Mammary microvascular endothelial cell (primary cell): ENCODE data around the gene SELENOH. TPM values are rescaled to one million over a fixed set of nuclear protein-coding genes. Genes with fewer than 3 reads are reported as not detected.

Source experiments
- total RNA-seq: library from RNA; depleted of rRNA; stranded (reverse); fragments of >200 nt; gene quantifications from 2 replicates; pipeline ENCODE4 v1.2.3, GENCODE V29; 2015

Gene SELENOH, protein sequence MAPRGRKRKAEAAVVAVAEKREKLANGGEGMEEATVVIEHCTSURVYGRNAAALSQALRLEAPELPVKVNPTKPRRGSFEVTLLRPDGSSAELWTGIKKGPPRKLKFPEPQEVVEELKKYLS
- total RNA-seq = 273 and 291 TPM in 2 replicates

DNA sequence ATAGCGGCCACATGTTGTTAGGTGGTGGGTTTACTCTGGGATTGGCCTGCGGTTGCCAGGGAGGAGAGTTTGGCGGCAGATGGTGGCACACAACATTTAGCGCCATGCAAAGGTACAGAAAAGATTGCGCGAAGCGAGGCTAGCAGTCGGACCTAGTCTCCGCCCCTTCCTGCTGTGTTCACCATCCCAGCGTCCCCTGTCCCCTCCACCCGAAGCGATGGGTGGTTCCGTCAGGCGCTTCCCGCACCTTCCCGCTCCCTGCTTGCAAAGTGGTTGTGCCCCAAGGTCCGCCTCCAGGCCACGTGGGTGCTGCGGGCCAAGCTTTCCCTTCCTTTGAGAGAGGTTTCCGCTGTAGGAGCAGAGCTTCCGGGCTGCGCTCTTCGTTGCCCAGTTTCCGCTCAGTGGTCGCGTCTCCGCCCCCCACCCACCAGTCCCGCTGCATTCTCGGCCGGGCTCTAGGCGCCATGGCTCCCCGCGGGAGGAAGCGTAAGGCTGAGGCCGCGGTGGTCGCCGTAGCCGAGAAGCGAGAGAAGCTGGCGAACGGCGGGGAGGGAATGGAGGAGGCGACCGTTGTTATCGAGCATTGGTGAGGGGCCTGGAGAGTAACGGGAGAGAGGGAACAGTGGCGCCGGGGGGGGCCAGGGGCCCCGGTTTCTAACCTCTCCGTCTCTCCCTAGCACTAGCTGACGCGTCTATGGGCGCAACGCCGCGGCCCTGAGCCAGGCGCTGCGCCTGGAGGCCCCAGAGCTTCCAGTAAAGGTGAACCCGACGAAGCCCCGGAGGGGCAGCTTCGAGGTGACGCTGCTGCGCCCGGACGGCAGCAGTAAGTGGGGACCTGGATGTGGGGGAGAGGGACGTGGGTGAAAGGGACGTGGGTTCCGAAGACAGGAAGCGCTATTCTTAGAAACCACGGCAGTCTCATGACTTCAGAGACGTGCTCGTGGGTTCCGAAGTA, at the start of gene SELENOH:
SELENOH (plus strand) TSS at position 360 of the 955 bp plus-strand sequence; CDS start at position 465, 105 bp downstream.

DNA sequence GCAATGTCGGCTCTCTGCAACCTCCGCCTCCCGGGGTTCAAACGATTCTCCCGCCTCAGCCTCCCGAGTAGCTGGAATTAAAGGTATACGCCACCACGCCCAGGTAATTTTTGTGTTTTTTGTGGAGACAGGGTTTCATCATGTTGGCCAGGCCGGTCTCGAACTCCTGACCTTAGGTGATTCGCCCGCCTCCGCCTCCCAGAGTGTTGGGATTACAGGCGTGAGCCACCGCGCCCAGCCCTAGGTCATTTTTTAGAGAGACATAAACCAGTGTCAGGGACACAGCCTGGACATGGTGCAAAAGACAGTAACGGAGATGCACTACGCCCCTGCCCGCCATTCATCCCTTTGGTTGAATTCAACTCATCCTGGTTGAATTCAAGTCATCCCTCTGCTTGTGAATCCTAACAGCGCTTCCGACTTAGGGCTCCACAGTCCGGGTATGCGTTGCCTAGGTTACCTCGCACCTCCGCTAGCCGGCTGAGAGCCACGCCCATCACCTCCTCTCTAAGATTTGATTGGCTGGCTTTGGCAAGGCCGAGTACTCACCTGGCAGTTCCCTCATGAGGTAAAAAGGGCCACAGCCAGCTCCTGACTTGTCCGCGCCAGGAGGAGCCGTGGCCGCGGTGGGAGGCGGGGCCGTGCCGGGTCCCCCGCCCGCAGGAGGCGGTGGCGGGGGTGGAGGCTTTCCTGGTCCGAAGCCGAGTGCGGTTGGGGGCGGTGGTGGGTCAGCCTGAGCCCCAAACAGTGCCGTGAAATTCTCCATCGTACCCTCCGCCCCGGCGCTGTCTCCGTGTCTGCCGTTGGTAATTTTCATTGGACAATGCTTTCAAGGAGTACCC, 29.7 kb upstream of the SELENOH start, which contains the start of gene MED19:
MED19 (minus strand) TSS at position 802 of the 842 bp plus-strand sequence; CDS start at position 766, 36 bp downstream.

DNA sequence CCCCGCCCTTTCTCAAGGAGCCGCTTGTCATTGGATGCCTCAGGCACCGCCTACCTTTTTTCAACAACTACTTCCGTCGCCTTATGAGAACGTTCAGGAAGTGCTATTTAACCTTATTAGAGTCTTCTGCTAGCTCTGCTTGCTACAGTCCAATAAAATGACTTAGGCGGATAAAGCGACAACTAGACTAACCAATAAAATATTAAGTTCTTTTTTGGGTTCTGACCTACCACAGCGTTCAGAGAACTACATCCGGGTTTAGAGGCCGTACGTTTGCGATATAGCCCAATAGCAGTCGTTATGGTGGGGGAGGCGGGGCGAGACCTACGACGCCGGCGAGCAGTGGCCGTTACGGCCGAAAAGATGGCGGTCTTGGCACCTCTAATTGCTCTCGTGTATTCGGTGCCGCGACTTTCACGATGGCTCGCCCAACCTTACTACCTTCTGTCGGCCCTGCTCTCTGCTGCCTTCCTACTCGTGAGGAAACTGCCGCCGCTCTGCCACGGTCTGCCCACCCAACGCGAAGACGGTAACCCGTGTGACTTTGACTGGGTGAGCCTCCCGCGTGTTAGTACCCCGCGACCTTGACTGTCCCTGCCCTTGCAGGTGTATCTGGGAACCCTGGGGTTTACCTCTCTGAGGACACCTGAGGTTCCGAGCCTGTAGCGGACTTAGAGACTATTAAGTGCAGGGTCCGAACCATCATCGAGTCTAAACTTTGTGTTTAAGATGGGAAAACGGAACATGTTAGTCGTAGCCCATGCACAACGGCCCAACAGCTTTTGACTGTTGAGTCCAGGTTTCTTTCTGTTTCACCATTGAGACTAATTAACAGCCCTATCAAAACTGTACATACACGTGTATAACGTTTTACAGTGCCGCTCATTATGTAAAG, 28.8 kb upstream of the SELENOH start, which contains the start of gene TMX2:
TMX2 (plus strand) TSS at position 338 of the 895 bp plus-strand sequence; CDS start at position 364, 26 bp downstream.

DNA sequence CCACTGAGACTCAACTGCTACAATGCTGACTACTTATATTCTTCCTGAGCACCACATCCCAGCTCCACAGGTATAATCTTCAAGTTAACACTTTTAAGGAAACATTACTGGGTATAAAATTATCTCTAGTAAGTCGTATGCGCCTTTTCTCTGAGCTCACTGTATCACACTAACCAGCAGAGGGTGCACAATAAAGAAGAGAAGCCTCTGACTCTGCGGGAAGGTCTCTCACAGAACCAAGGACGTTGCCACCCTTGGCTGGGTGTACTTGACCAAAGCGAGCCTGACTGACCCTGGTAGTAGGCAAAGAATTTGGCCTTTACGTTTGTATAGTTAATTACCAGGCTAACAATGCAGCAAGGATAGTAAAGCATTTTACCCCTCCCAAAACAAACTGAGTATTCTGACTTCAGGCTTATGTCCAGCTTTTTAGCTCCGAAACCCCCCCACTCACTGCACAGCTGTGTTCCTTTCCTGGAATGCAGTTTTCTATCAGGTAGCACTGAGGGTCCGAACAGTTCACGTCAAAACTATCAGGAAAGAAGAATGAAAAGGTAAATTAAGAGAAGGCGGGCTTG, 10.5 kb downstream of the SELENOH start, which contains the start of gene BTBD18:
BTBD18 (minus strand) TSS at position 144 of the 578 bp plus-strand sequence. CDS start 631 bp downstream, outside the sequence.

DNA sequence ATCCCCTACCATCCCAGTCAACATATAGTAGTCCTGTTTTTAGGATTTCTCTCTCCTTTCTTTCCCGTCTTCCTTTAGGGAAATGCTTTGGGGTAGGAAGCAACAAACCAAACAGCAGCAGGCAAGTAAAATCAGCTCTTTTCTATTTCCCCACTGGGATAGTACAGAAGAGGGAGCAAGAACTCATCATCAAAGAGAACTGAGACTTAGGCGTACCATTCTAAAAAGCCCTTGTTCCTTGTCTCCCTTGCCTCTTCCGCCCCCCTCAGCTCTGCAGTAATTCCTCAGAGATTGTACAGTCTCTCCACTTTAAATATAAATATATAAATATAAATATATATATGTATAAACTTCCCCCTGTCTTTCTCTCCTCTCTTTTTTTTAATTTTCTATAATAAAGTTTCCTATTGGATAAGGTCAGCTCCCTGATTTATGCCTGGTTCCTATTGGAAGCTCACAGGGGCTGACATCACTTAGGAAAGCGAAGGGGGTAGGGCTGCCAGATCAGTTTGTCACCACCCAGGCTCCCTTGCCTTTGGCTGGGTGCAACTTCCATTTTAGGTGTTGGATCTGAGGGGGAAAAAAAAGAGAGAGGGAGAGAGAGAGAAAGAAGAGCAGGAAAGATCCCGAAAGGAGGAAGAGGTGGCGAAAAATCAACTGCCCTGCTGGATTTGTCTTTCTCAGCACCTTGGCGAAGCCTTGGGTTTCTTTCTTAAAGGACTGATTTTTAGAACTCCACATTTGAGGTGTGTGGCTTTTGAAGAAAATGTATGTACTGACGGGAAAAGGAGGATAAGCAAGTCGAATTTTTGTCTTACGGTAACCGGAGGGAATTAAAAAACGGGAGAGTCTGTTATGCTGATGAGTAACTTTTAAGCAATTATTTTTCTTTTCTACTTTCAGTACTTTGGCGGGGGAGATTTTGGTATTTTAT, 20.3 kb downstream of the SELENOH start, which contains the start of gene CTNND1:
CTNND1 (plus strand) TSS at position 502 of the 934 bp plus-strand sequence. CDS start 29,677 bp downstream, outside the sequence.

Other genes with a start within 250 kb of the SELENOH start
- gene SLC43A1, start 225.8 kb upstream of the SELENOH start, total RNA-seq = 4.5 and 7.2 TPM in 2 replicates
- gene TIMM10, start 210.7 kb upstream of the SELENOH start, total RNA-seq = 92.7 and 93.9 TPM in 2 replicates
- gene SMTNL1, start 203.9 kb upstream of the SELENOH start, total RNA-seq = not detected in 2 replicates
- 104 and 108 TPM in 2 replicates for gene UBE2L6, start 173.8 kb upstream of the SELENOH start, total RNA-seq
- gene SERPING1, start 143.8 kb upstream of the SELENOH start, total RNA-seq = 0.87 and 1.9 TPM in 2 replicates
- gene YPEL4, start 91.6 kb upstream of the SELENOH start, total RNA-seq = 0.25 TPM in 1 of 2 replicates, not detected in the other
- 18.1 and 21.4 TPM in 2 replicates for gene CLP1, start 83.7 kb upstream of the SELENOH start, total RNA-seq
- gene ZDHHC5, start 73.4 kb upstream of the SELENOH start, total RNA-seq = 42.8 and 48.2 TPM in 2 replicates
- 20.9 and 31.8 TPM in 2 replicates for gene MED19, start 29.3 kb upstream of the SELENOH start, total RNA-seq
- gene TMX2, start 28.9 kb upstream of the SELENOH start, total RNA-seq = 57.9 and 61.2 TPM in 2 replicates
- not detected in 2 replicates for gene BTBD18, start 10.3 kb downstream of the SELENOH start, total RNA-seq
- gene CTNND1, start 20.3 kb downstream of the SELENOH start, total RNA-seq = 122 and 129 TPM in 2 replicates